Kidney epithelial cell (primary cell): ENCODE results near the gene RCC1. TPM values are rescaled to one million over a fixed set of nuclear protein-coding genes. Genes with fewer than 3 reads are reported as not detected.
"Not testable (repeated sequence)": the region's sequence is repeated elsewhere in the genome, so short reads cannot be mapped to it uniquely, and the experiment has no call there.

Experiments used
- DNase-seq: peaks from one replicate; pipeline ENCODE4 v3.0.0-alpha.2; 2010; ENCODE audit warnings: low read depth
- H3K27me3 ChIP-seq: 2 replicates; pipeline ENCODE4 v1.6.0; 2011; ENCODE audit warnings: low read length; ENCODE audit not compliant: control insufficient read depth, insufficient read depth
- H3K36me3 ChIP-seq: 2 replicates; pipeline ENCODE4 v1.5.1; 2011; ENCODE audit warnings: low read length; ENCODE audit not compliant: control insufficient read depth, insufficient read depth
- H3K4me3 ChIP-seq: 2 replicates; pipeline ENCODE4 v1.5.1; 2011; ENCODE audit warnings: low read depth, mild to moderate bottlenecking, control low read depth, low read length
- CTCF ChIP-seq: IDR thresholded peaks from 2 replicates; pipeline ENCODE4 v1.5.1; 2011; ENCODE audit warnings: mild to moderate bottlenecking, moderate library complexity, low read length, control low read depth, inconsistent platforms; ENCODE audit not compliant: insufficient read depth, poor library complexity, severe bottlenecking
- total RNA-seq: library from RNA; depleted of rRNA; stranded (reverse); fragments of >200 nt; gene quantifications from 2 replicates; pipeline ENCODE4 v1.2.3, GENCODE V29; 2015

The RCC1 gene
- total RNA-seq, 1 donor from 2014 or later = 45.2 TPM

GRCh38 chr1:28470146-28470545, 35.7 kb upstream of the RCC1 start:
- Histone ChIP-seq H3K36me3 (peaks cover 1% of the 10 kb centered on the region), H3K27me3 (no peaks in the 10 kb centered on the region), H3K4me3 (no peak overlapping the region)
- no peak for TF ChIP-seq CTCF
- no peak for DNase-seq

GRCh38 chr1:28479497-28479896, 26.3 kb upstream of the RCC1 start:
- DNase-seq, H3K27me3 ChIP-seq, H3K36me3 ChIP-seq, H3K4me3 ChIP-seq: not testable (repeated sequence)

- H3K27me3 ChIP-seq = no peaks in the 10 kb centered on the region
- DNase-seq = no peak
- no peak overlapping the region for H3K4me3 ChIP-seq
- H3K36me3 ChIP-seq = no peaks in the 10 kb centered on the region
- TF ChIP-seq CTCF = no peak
These were observed 25.5 kb upstream of the RCC1 start for GRCh38 chr1:28480308-28480707.

GRCh38 chr1:28482138-28482537, 23.7 kb upstream of the RCC1 start:
- H3K36me3 ChIP-seq = no peaks in the 10 kb centered on the region
- no peaks in the 10 kb centered on the region for H3K27me3 ChIP-seq
- TF ChIP-seq CTCF = no peak
- DNase-seq = no peak
- no peak overlapping the region for H3K4me3 ChIP-seq

GRCh38 chr1:28482702-28483101, 23.1 kb upstream of the RCC1 start:
- DNase-seq = no peak
- H3K36me3 ChIP-seq = no peaks in the 10 kb centered on the region
- H3K4me3 ChIP-seq = no peak overlapping the region
- no peaks in the 10 kb centered on the region for H3K27me3 ChIP-seq
- TF ChIP-seq CTCF = no peak

- TF ChIP-seq CTCF = no peak
- Histone ChIP-seq H3K27me3 (no peaks in the 10 kb centered on the region), H3K36me3 (peaks cover 2% of the 10 kb centered on the region), H3K4me3 (no peak overlapping the region)
- DNase-seq = no peak
These were observed 11.1 kb upstream of the RCC1 start for GRCh38 chr1:28494737-28495136.
